GM19193 (cell line): Measurements from ENCODE around the gene CLPX.

ENCODE experiments used
- POLR2A ChIP-seq: IDR thresholded peaks from 4 replicates; pipeline ENCODE4 v1.6.1; 2011; ENCODE audit not compliant: insufficient read depth, insufficient read length; ENCODE audit errors: extremely low read depth

Gene CLPX

DNA sequence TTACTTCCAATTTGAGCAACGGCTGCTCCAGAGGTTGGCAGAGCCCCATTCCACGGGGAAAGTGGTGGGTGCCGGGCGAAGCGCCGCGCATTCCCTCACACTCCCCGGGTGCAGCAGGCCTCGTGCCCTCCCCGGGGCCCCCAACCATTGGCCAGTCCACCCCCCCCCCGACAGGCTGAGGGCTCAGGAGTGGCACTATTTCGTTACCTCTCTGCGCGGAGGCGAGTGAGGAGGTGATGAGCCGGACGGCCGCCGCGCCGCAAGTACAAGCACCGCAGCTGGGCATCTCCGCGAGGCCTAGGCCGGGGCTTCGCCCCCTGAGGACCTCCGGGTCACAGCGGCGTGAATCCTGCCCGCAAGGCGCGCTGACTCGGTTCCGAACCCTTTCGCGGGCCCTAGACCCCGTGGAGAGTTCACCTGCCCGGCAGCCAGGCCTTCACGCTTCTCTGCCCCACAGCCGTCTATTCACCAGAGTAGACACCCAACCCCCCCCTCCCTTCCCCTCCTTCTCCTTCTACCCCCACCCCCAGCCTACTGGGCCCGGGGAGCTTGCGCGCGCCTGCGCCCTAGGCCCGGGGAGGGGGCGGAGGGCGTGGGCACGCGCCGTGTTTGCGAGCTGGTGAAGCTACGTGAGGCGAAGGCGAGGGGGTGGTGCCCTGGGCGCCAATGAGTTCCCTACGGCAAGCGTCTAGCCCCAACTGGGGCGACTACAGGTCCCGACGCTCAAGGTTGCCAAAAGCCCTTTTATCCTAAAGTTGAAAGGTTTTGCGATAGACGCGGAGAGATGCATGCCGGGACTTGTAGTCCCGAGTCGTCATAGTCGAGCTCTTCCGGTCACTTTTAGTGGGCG lies at the start of gene CLPX:
Gene CLPX (minus strand): TSS at position 475 of the 850 bp plus-strand sequence. CDS start 189 bp downstream, at position 286.
- TF ChIP-seq POLR2A, result peak; percentile 82

DNA sequence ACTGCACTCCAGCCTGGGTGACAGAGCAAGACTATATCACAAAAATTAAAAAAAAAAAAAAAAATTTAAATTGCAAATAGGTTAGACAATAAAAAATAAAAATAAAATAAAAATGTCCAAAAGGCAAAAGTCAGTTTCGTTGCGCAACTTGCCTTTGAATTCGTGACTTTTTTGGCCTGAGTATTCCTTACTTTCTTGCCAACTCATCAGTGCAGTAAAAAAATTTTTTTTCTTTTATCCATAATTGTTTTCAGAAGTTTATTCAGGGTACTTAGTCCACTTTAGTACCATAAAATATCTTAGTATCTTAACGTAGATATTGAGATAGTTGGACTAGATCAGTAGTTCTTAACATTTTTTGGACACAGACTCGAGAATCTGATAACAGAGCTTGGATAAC lies 48.6 kb upstream of the CLPX start:
- TF ChIP-seq POLR2A, result no peak

DNA sequence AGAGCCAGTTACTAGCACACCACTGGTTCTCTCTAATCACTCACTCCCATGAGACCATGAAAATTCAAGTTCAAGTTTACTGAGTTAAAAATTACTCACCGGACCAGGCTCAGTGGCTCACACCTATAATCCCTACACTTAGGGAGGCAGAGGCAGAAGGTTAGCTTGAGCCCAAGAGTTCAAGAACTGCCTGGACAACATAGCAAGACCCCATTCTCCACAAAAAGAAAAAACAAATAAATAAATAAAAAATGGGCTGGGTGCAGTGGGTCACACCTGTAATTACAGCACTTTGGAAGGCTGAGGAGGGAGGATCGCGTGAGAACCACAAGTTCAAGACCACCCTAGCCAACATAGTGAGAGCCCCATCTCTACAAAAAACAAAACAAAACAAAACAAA lies 47.4 kb upstream of the CLPX start:
- no peak for TF ChIP-seq POLR2A

DNA sequence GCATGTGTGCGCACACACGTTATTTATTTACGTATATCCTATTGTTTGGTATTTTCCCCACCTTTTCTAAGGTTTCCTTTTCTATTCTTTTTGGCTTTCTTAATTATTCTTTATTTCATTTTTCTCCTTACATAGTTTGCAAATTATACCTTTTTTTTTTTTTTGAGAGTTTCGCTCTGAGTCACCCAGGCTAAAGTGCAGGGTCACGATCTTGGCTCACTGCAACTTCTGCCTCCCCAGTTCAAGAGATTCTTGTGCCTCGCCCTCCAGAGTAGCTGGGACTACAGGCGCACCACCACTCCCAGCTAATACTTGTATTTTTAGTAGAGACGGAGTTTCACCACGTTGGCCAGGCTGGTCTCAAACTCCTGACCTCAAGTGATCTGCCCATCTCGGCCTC lies 46.2 kb upstream of the CLPX start:
- TF ChIP-seq POLR2A, result no peak

- TF ChIP-seq POLR2A, result no peak
Observed at GRCh38 chr15:65226221-65226620, 41.1 kb upstream of the CLPX start.

- TF ChIP-seq POLR2A, result no peak
Observed at GRCh38 chr15:65223996-65224395, 38.9 kb upstream of the CLPX start.

DNA sequence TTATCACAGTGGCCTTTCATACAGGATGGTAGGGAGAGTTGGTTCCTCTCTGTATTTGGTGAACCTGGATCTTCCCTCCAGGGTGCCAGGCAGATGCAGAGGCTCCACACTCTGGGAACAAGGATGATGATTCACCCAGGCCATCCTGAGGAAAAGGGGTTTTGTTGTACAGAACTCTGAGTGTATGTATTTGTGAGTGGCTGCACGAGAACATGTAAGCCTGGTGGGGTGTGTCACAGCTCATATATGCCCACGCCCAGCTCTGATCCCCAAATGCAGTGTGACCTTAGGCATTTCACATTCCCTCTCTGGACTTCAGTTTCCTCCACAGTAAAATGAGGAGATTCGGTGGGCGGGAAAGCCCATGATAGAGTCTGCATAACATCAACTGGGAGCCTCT lies 37.7 kb upstream of the CLPX start:
- no peak for TF ChIP-seq POLR2A

DNA sequence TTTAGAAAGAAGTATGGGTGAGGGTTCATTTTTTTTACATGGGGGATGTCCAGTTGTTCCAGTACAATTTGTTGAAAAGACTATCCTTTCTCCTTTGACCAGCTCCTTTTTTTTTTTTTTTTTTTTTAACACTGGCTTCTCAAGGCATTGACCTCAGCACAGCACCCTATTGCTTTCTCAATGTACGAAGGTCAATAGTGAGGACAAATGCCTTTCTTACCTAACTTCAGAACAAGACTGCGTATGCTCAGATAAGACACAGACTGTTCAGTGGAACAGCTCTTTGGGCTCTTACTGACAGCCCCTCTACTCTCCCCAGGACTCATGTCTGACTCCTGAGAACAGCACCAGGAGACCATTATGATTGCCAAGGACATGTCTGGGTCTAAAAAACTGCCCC lies 36.6 kb upstream of the CLPX start:
- no peak for TF ChIP-seq POLR2A

DNA sequence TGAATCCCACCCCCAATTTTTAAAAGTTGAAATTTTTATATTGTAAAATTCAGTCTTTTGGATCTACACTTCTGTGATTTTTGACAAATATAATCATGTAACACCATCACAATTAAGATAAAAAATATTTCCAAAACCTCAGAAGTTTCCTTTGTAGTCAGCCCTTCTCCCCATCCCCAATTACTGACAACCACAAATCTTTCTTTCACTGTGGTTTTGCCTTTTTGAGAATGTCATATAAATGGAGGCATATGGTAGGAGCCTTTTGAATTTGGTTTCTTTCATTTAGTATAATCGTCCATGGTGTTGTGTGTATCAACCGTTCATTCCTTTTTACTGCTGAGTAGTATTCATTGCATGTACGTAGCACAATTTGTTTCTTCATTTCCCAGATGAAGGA lies 34.0 kb upstream of the CLPX start:
- TF ChIP-seq POLR2A, result no peak

- TF ChIP-seq POLR2A, result no peak
Observed at GRCh38 chr15:65217526-65218482, 32.7 kb upstream of the CLPX start.

GRCh38 chr15:65215496-65215895 lies 30.4 kb upstream of the CLPX start:
- TF ChIP-seq POLR2A, result no peak

DNA sequence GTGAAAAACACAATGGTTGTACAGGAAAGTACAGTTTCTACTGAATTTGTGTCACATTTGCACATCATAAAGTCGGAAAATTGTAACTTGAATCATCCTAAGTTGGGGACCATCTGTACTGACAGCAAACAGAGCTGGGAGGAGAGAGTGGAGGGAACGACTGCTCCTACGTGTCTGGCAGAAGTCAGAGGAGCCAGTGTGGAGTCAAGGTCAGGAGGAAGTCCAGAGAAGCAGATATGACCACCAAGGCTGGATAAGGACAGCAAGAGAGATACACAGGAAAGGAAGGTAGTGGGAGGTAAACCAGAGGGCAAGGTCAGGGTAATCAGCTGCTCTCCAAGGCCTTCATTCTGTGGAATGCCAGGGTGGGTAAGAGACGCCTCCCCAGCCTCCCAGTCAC lies 28.9 kb upstream of the CLPX start:
- no peak for TF ChIP-seq POLR2A

GRCh38 chr15:65213241-65213640 lies 28.1 kb upstream of the CLPX start:
- TF ChIP-seq POLR2A, result no peak

- no peak for TF ChIP-seq POLR2A
Observed at GRCh38 chr15:65212097-65212496, 27.0 kb upstream of the CLPX start.

DNA sequence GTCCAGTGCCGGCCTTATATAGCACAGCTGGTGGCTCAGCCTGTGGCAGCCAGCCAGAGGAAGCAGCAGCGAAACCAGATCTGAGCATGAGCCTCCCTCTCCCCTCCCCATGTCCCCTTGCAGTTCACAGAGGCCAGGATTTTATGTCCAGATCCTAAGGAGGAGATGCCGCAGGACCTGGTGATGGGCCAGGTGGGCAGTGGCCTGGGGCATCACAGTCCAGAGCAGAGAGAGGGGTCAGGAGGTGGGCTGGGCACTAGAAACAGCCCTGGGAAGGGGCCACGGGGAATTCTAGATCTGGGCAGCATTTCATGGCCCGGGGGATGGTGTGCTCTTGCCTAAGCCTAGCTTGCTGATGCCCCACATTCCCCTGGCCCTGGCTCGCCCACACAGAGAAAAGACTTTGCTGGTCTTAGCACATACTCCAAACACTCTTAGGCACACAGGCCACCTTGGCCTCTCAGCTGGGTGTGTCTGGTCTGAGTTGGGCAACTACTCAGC lies 26.4 kb upstream of the CLPX start:
- TF ChIP-seq POLR2A, result no peak

GRCh38 chr15:65210770-65211481 lies 25.8 kb upstream of the CLPX start, which contains the start of gene CILP:
TSS of gene CILP (minus strand) at chr15:65211473. CDS start at chr15:65209755, 1,718 bp downstream.
- TF ChIP-seq POLR2A, result no peak
